Adipose tissue (tissue), 3 donors: ENCODE data around the gene RAB3GAP1. TPM values are rescaled to one million over a fixed set of nuclear protein-coding genes. Genes with fewer than 3 reads are reported as not detected.
"Not testable (repeated sequence)": the region's sequence is repeated elsewhere in the genome, so short reads cannot be mapped to it uniquely, and the experiment has no call there.

Experiments used
- H3K27ac ChIP-seq: one replicate; pipeline ENCODE4 v1.5.1; 2013; ENCODE audit warnings: low read depth, low read length
- WGBS, 3 donors: extraction: QIAGEN DNeasy Blood & Tissue Kit; methylation state at CpG; one replicate each; pipeline ENCODE4 v1.1.7; 2013; 5-methylcytosine and 5-hydroxymethylcytosine counted together
- polyA plus RNA-seq, 3 donors: library from polyadenylated mRNA; stranded (reverse); fragments of 200-250 nt; gene quantifications; one replicate each; pipeline ENCODE4 v1.2.3, GENCODE V29; 2013
- donor health status: healthy with polysubstance abuse.
- donor health status: Bipolar disorder and iron deficiency.
- donor health status: healthy.

RAB3GAP1 gene
- polyA plus RNA-seq, 3 donors: 17.3 to 19.9 (median 18.3) TPM

GRCh38 chr2:135050132-135050531 lies 2.0 kb upstream of the RAB3GAP1 start:
- no peak overlapping the region for H3K27ac ChIP-seq
- WGBS, 3 donors: 33 to 85% (median 80%) methylated on average over 3 of the region's 3 CpGs

- H3K27ac ChIP-seq: no peak overlapping the region
- WGBS, 3 donors: 33 to 92% (median 88%) methylated on average over 6 of the region's 6 CpGs
Observed at GRCh38 chr2:135050684-135051083, 1.4 kb upstream of the RAB3GAP1 start.

DNA sequence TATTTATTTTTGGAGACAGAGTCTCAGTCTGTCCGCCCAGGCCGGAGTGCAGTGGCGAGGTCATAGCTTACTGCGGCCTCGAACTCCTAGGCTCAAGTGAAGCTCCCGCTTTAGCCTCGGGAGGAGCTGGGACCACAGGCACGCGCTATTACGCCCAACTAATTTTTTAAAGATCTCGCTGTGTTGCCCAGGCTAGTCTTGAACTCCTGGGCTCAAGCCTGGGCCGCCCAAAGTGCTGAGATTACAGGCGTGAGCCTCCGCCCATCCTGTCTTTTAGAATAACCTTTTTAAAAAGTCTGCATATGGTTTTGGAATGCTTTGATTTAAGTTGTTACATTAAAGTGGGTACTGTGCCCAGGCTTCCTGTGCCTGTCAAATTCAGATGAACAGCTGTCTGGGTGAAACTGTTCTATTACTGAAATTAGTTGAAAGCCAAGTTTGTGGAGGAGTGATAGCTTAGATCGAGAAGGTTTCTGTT lies 944 bp downstream of the RAB3GAP1 start:
- 4 to 19% (median 10%) methylated on average over 15 of the region's 15 CpGs for WGBS, 3 donors
- no peak overlapping the region for H3K27ac ChIP-seq

DNA sequence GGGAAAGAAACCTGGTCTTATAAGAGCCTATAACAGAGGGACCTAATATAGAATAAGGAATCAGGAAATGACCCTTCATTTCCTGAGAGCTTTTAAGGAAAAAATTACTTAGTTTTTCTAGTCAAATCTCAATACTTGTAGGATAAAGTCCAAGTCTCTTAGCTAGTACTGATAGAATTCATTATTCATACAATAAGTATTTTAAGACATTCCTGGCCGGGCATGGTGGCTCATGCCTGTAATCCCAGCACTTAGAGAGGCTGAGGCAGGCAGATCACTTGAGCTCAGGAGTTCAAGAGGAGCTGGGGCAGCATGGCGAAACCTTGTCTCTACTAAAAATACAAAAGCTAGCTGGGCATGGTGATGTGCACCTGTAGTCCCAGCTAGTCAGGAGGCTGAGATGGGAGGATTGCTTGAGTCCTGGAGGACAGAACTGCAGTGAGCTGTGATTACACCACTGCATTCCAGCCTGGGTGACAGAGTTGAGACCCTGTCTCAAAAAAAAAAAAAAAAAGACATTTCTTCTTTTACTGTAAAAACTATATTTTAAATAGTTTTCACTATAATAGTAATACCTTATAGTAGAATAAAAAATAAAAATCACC lies 3.2 kb downstream of the RAB3GAP1 start:
- no peak overlapping the region for H3K27ac ChIP-seq
- WGBS, 3 donors: 75 to 77% (median 77%) methylated on average over 2 of the region's 2 CpGs

DNA sequence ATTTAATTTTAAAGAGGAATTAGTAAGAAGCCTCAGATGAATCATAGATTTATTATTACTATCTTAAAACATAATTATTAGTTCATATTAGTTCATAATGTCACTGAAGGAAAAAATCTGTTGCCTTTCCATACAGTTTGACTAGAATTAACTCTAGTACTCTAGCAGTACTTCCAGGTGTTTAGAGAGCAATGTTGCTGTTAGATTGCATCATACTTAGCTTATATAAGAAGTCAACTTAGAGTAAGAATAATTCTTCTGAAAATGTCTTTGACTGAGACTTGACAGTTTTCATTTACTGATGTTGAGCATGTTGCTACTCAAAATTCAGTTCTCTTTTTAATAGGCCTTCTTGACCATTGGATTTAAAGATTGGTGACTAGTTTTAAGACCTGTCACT lies 4.7 kb downstream of the RAB3GAP1 start:
- no peak overlapping the region for H3K27ac ChIP-seq

GRCh38 chr2:135059577-135059976 lies 7.5 kb downstream of the RAB3GAP1 start:
- H3K27ac ChIP-seq: no peak overlapping the region

DNA sequence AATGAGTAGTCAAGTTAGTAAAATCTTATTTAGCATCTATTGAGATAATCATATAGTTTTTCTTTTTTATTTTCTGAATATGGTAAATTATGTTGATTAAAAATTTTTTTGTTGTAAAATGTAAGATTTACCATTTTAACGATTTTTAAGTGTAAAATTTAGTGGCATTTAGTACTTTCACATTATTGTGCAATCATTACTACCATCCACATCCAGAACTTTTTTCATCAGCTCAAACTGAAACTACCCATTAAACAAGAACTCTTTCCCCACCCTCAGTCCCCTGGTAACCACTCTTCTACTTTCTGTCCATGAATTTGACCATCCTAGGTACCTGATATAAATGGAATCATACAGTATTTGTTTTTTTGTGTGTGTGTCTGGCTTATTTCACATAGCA lies 11.1 kb downstream of the RAB3GAP1 start:
- H3K27ac ChIP-seq: no peak overlapping the region
- 81 to 92% (median 87%) methylated on average over 1 of the region's 1 CpG for WGBS, 3 donors

GRCh38 chr2:135064149-135064548 lies 12.1 kb downstream of the RAB3GAP1 start:
- H3K27ac ChIP-seq: no peak overlapping the region
- 91 to 98% (median 97%) methylated on average over 2 of the region's 2 CpGs for WGBS, 3 donors

GRCh38 chr2:135066710-135067109 lies 14.6 kb downstream of the RAB3GAP1 start:
- H3K27ac ChIP-seq: no peak overlapping the region
- WGBS, 3 donors: 84 to 86% (median 85%) methylated on average over 1 of the region's 1 CpG

GRCh38 chr2:135072125-135072997 lies 20.3 kb downstream of the RAB3GAP1 start:
- H3K27ac ChIP-seq: no peak overlapping the region
- 98% methylated on average over 3 of the region's 3 CpGs for WGBS, 3 donors

GRCh38 chr2:135074216-135074615 lies 22.1 kb downstream of the RAB3GAP1 start:
- no peak overlapping the region for H3K27ac ChIP-seq
- WGBS, 3 donors: 47 to 95% (median 94%) methylated on average over 3 of the region's 3 CpGs

DNA sequence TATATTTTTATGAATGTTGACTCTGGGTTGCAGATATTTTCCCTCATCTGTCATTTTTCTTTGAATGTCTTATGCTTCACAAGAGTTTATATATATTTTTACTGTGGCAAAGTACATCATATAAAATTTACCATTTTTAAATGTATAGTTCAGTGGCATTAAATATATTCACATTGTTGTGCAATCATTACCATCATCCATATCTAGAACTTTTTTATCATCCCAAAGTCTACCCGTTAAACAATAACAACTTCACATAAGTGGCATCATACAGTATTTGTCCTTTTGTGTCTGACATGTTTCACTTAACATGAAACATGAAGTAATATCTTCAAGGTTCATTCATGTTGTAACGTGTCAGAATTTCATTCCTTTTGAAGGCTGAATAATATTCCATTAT lies 24.5 kb downstream of the RAB3GAP1 start:
- WGBS, 3 donors: 96 to 99% (median 97%) methylated on average over 2 of the region's 2 CpGs
- no peak overlapping the region for H3K27ac ChIP-seq

DNA sequence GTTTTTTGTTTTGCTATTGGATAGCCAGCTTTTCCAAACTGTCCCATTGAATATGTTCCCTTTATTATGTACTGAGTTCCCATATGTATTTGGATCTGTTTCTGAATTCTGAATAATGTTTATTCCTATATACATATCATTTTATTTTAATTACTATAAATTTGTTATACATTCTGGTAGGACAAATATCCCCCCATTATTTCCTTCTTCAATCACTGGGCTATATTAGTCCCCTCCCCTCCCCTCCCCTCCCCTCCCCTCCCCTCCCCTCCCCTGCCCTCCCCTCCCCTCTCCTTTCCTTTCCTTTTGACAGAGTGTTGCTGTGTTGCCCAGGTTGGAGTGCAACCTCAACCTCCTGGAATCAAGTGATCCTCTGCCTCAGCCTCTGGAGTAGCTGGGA lies 26.3 kb downstream of the RAB3GAP1 start:
- no peak overlapping the region for H3K27ac ChIP-seq

GRCh38 chr2:135086222-135086621 lies 34.1 kb downstream of the RAB3GAP1 start:
- H3K27ac ChIP-seq: no peak overlapping the region
- 92 to 99% (median 97%) methylated on average over 2 of the region's 2 CpGs for WGBS, 3 donors

DNA sequence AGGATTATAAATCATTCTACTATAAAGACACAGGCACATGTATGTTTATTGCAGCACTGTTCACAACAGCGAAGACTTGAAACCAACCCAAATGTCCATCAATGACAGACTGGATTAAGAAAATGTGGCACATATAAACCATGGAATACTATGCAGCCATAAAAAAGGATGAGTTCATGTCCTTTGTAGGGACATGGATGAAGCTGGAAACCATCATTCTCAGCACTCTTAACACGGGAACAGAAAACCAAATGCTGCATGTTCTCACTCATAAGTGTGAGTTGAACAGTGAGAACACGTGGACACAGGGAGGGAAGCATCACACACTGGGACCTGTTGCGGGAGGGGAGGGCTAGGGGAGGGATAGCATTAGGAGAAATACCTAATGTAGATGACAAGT lies 37.5 kb downstream of the RAB3GAP1 start:
- H3K27ac ChIP-seq: not testable (repeated sequence)
- WGBS, 3 donors: 95 to 99% (median 98%) methylated on average over 4 of the region's 4 CpGs

- H3K27ac ChIP-seq: no peak overlapping the region
- 84 to 97% (median 91%) methylated on average over 1 of the region's 1 CpG for whole genome bisulfite sequencing, 3 donors
Observed at GRCh38 chr2:135091681-135092080, 39.6 kb downstream of the RAB3GAP1 start.

- H3K27ac ChIP-seq: no peak overlapping the region
Observed at GRCh38 chr2:135093193-135093592, 41.1 kb downstream of the RAB3GAP1 start.

GRCh38 chr2:135093670-135094330 lies 41.7 kb downstream of the RAB3GAP1 start:
- 93 to 94% (median 93%) methylated on average over 3 of the region's 3 CpGs for WGBS, 3 donors

GRCh38 chr2:135094508-135094907 lies 42.4 kb downstream of the RAB3GAP1 start:
- 79 to 91% (median 87%) methylated on average over 2 of the region's 2 CpGs for WGBS, 3 donors
- H3K27ac ChIP-seq: no peak overlapping the region

More at GRCh38 chr2:135093670-135094330, 41.7 kb downstream of the RAB3GAP1 start:
- H3K27ac ChIP-seq: no peak overlapping the region
